Measurements from ENCODE around the gene HSF2.

The HSF2 gene

GRCh38 chr6:122399348-122400120, at the start of gene HSF2:
TSS of gene HSF2 (plus strand) at chr6:122399652. CDS start at chr6:122399738, 86 bp downstream.
- DNase-seq = peak; percentile 96

GRCh38 chr6:122352981-122353664, 46.3 kb upstream of the HSF2 start:
- no peak for DNase-seq

- no peak for DNase-seq
Measured at GRCh38 chr6:122360809-122361208, 38.6 kb upstream of the HSF2 start.

- no peak for DNase-seq
Measured at GRCh38 chr6:122361314-122361979, 38.0 kb upstream of the HSF2 start.

GRCh38 chr6:122363769-122364483, 35.5 kb upstream of the HSF2 start:
- no peak for DNase-seq

GRCh38 chr6:122365775-122366403, 33.6 kb upstream of the HSF2 start:
- DNase-seq = no peak

GRCh38 chr6:122367171-122367570, 32.3 kb upstream of the HSF2 start:
- no peak for DNase-seq

GRCh38 chr6:122369536-122369935, 29.9 kb upstream of the HSF2 start:
- DNase-seq = no peak

GRCh38 chr6:122372647-122373046, 26.8 kb upstream of the HSF2 start:
- no peak for DNase-seq

GRCh38 chr6:122374307-122374706, 25.1 kb upstream of the HSF2 start:
- DNase-seq = no peak

- DNase-seq = no peak
Measured at GRCh38 chr6:122376246-122376645, 23.2 kb upstream of the HSF2 start.

- DNase-seq = peak; percentile 71
Measured at GRCh38 chr6:122381494-122382265, 17.8 kb upstream of the HSF2 start.

GRCh38 chr6:122385857-122386612, 13.4 kb upstream of the HSF2 start:
- DNase-seq = no peak

- DNase-seq = no peak
Measured at GRCh38 chr6:122388945-122389344, 10.5 kb upstream of the HSF2 start.

- no peak for DNase-seq
Measured at GRCh38 chr6:122389704-122390372, 9.6 kb upstream of the HSF2 start.

GRCh38 chr6:122392564-122393350, 6.7 kb upstream of the HSF2 start:
- DNase-seq = no peak

GRCh38 chr6:122393351-122393896, 6.0 kb upstream of the HSF2 start:
- DNase-seq = no peak

GRCh38 chr6:122394016-122394415, 5.4 kb upstream of the HSF2 start:
- no peak for DNase-seq

GRCh38 chr6:122399055-122399347, 451 bp upstream of the HSF2 start:
- no peak for DNase-seq

GRCh38 chr6:122400121-122400450, 634 bp downstream of the HSF2 start:
- no peak for DNase-seq

Data from CD4-positive, alpha-beta T cell treated with Interleukin-6 for 4 hours (primary cell).